Measurements from ENCODE around the gene NR3C1. TPM values are rescaled to one million over a fixed set of nuclear protein-coding genes. Genes with fewer than 3 reads are reported as not detected.

The NR3C1 gene
- total RNA-seq, 1 donor from 2014 or later, result 0.17 TPM

DNA sequence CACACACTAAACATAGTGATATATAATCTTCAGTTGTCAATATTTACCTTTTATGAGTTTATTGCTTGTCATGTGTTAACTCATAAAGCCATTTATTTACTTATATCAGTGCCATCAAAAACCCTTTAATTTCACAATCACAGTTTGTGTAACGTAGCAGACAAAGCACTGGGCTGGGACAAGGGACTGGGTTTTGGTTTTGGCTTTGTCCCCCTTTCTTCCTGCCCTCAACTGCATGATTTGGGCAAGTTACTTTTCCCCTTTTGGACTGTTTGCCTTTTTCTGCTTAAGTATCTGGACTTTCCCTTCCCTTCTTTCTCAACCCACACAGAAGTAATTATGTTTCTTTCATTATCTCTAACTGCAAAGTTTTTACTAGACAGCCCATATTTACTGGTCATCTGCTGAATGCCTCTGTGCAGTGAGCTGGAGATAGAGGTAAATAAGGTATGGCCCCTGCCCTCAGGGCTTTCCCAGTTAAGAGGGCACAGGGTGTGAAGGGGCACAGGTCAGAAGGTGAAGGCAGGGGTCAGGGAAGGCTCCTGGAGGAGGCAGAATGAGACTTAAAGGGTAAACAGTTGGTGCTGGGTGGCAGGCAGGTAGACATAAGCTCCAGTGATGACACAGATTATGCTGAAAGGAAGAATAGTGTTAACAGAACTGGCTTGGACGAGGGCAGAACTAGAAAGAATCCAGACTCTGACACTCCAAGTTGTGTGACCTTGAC lies 14.8 kb upstream of the NR3C1 start:
- Histone ChIP-seq H3K79me2 (ENCODE audit: low read depth) (no peaks in the 10 kb centered on the region), H3K36me3 (no peaks in the 10 kb centered on the region), H3F3A (ENCODE audit: low read depth) (no peaks in the 10 kb centered on the region), H3K27ac (no peak overlapping the region), H2AFZ (replicated peaks) (no peak overlapping the region), H3K9ac (no peak overlapping the region), H3K27me3 (no peaks in the 10 kb centered on the region), H3K4me3 (no peak overlapping the region), H4K20me1 (ENCODE audit: low read depth) (no peaks in the 10 kb centered on the region), H3K9me3 (ENCODE audit: low read depth) (no peaks in the 10 kb centered on the region), H3K4me1 (no peaks in the 10 kb centered on the region), H3K4me2 (no peak overlapping the region)
- Mint-ChIP-seq H3K36me3 (no peaks in the 10 kb centered on the region), H3K4me3 (no peak overlapping the region), H3K9me3 (no peaks in the 10 kb centered on the region), H3K4me1 (no peaks in the 10 kb centered on the region), H3K27ac (no peak overlapping the region), H3K27me3 (ENCODE audit: insufficient read depth, low read depth) (peaks cover 4% of the 10 kb centered on the region)
- no peak for DNase-seq (ENCODE audit: low spot score)
- TF ChIP-seq EZH2phosphoT487 (IDR thresholded peaks at IDR 0.05) (no peak), EZH2 (IDR thresholded peaks at IDR 0.05) (no peak)
- TF ChIP-seq, protein P1, sequence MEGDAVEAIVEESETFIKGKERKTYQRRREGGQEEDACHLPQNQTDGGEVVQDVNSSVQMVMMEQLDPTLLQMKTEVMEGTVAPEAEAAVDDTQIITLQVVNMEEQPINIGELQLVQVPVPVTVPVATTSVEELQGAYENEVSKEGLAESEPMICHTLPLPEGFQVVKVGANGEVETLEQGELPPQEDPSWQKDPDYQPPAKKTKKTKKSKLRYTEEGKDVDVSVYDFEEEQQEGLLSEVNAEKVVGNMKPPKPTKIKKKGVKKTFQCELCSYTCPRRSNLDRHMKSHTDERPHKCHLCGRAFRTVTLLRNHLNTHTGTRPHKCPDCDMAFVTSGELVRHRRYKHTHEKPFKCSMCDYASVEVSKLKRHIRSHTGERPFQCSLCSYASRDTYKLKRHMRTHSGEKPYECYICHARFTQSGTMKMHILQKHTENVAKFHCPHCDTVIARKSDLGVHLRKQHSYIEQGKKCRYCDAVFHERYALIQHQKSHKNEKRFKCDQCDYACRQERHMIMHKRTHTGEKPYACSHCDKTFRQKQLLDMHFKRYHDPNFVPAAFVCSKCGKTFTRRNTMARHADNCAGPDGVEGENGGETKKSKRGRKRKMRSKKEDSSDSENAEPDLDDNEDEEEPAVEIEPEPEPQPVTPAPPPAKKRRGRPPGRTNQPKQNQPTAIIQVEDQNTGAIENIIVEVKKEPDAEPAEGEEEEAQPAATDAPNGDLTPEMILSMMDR (IDR thresholded peaks at IDR 0.05), result no peak

DNA sequence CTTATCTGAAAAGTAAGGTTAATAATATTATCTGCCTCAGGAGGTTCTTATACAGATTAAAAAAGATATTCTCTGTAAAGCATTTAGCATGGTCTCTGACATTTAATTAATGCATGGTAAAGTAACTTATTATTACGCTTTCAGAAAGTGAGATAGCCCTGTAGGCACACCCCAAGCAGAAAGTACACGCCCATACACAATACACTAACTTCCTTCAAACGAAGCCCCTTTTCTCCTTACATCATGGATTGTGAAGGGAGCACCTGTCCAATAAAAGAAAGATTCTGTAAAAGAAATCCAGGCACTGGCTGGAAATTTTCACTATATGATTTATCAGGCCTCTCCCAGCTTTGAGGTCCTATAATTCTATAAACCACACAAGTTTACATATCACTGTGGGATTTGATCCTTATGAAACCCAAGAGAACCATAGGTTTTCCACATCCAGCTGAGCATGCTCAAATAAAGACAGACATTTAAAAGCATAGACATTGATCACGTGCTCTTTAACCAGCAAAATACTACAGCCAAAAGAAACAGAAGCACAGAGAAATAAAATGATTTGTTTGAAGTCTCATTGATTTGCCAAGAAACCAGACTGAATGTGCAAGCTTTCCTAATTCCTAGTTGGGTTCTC lies 14.1 kb upstream of the NR3C1 start:
- Histone ChIP-seq H2AFZ (replicated peaks) (no peak overlapping the region), H3K27ac (no peak overlapping the region)
- no peak overlapping the region for H3K4me3 Mint-ChIP-seq

DNA sequence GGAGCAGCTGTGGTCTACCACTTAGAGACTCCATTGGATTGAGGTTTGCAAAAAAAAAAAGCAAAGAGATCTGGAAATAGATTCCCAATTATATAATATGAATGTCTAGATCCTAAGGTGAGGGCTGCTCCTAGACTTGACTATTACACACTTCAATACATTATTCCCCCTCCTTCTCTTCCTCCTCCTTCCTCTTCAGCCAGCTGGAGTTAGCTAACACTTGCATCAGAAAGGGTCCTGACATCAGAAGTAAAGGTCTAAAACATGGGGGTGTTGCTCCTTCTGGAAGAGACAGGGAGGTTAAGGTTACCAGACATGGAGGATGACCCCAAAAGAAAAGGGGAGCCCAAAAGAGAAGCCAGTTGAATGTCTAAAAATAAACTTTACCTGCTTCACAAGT lies 12.9 kb upstream of the NR3C1 start:
- no peaks in the 10 kb centered on the region for H3K27me3 ChIP-seq
- no peak overlapping the region for H2AFZ ChIP-seq (replicated peaks)
- no peak for DNase-seq (ENCODE audit: low spot score)
- TF ChIP-seq, protein P1 (IDR thresholded peaks at IDR 0.05), result no peak
- no peak for TF ChIP-seq EZH2phosphoT487 (IDR thresholded peaks at IDR 0.05)
- no peak for TF ChIP-seq EZH2 (IDR thresholded peaks at IDR 0.05)
- H3K27ac Mint-ChIP-seq, result no peak overlapping the region
- no peaks in the 10 kb centered on the region for H4K20me1 ChIP-seq (ENCODE audit: low read depth)
- H3K4me3 Mint-ChIP-seq, result no peak overlapping the region
- no peaks in the 10 kb centered on the region for H3K4me1 ChIP-seq
- no peaks in the 10 kb centered on the region for H3K4me1 Mint-ChIP-seq
- H3K27me3 Mint-ChIP-seq (ENCODE audit: insufficient read depth, low read depth), result peaks cover 4% of the 10 kb centered on the region
- no peak overlapping the region for H3K27ac ChIP-seq
- no peak overlapping the region for H3K4me2 ChIP-seq
- H3F3A ChIP-seq (ENCODE audit: low read depth), result no peaks in the 10 kb centered on the region
- H3K4me3 ChIP-seq, result no peak overlapping the region
- H3K79me2 ChIP-seq (ENCODE audit: low read depth), result no peaks in the 10 kb centered on the region
- no peaks in the 10 kb centered on the region for H3K36me3 Mint-ChIP-seq
- no peaks in the 10 kb centered on the region for H3K36me3 ChIP-seq
- no peaks in the 10 kb centered on the region for H3K9me3 ChIP-seq (ENCODE audit: low read depth)
- H3K9ac ChIP-seq, result no peak overlapping the region
- H3K9me3 Mint-ChIP-seq, result no peaks in the 10 kb centered on the region

More for the DNA sequence above, 14.1 kb upstream of the NR3C1 start:
- H3K4me1 ChIP-seq, result no peaks in the 10 kb centered on the region
- no peak for DNase-seq (ENCODE audit: low spot score)
- no peaks in the 10 kb centered on the region for H3K9me3 ChIP-seq (ENCODE audit: low read depth)
- no peak overlapping the region for H3K27ac Mint-ChIP-seq
- no peaks in the 10 kb centered on the region for H3K4me1 Mint-ChIP-seq
- H4K20me1 ChIP-seq (ENCODE audit: low read depth), result no peaks in the 10 kb centered on the region
- no peak overlapping the region for H3K9ac ChIP-seq
- H3K36me3 Mint-ChIP-seq, result no peaks in the 10 kb centered on the region
- no peaks in the 10 kb centered on the region for H3K9me3 Mint-ChIP-seq
- H3K27me3 ChIP-seq, result no peaks in the 10 kb centered on the region
- H3K27me3 Mint-ChIP-seq (ENCODE audit: insufficient read depth, low read depth), result peaks cover 4% of the 10 kb centered on the region
- H3K4me3 ChIP-seq, result no peak overlapping the region
- H3K36me3 ChIP-seq, result no peaks in the 10 kb centered on the region
- H3K79me2 ChIP-seq (ENCODE audit: low read depth), result no peaks in the 10 kb centered on the region
- TF ChIP-seq, protein P1 (IDR thresholded peaks at IDR 0.05), result no peak
- no peak for TF ChIP-seq EZH2phosphoT487 (IDR thresholded peaks at IDR 0.05)
- no peak for TF ChIP-seq EZH2 (IDR thresholded peaks at IDR 0.05)
- H3K4me2 ChIP-seq, result no peak overlapping the region
- H3F3A ChIP-seq (ENCODE audit: low read depth), result no peaks in the 10 kb centered on the region

All from neural progenitor cell (in vitro differentiated cells).